ENCODE measurements around the gene MPIG6B. TPM values are rescaled to one million over a fixed set of nuclear protein-coding genes. Genes with fewer than 3 reads are reported as not detected.

The MPIG6B gene
- total RNA-seq, 6 donors from 2014 or later: 0.30 to 4.1 (median 1.2) TPM; not detected in 1

DNA sequence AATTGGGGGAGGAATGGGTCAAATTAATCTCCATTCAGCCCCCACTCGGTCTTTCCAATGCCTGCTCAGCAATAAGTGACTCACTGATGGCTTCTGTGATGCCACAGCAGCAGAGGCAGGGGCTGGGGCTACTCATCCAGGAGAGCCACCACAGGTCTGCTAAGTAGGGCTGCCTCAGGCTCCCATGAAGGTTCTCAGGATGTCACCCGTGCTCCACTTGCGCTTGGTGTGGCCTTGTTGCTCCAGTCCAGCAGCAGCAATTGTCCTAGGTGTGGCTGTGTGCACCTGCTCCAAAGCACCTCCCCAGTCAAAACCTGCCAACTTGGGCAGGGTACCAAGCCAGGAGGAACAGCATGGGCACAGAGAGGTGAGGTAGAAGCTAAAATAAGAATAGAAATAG, 1.0 kb upstream of the MPIG6B start:
- WGBS, 2 donors: 91% methylated on average over 3 of the region's 3 CpGs; no CpG with 5 or more reads in 1 of the 2 donors
- Histone ChIP-seq H3K27ac (no peak overlapping the region), H3K4me3 (no peak overlapping the region), H3K4me1 (peaks cover 13 to 22% (median 18%) of the 10 kb centered on the region in 4 donors), H3K27me3 (no peaks in the 10 kb centered on the region), H3K9me3 (no peaks in the 10 kb centered on the region), H3K36me3 (peaks cover 0 to 14% (median 1%) of the 10 kb centered on the region in 4 donors)
- DNase-seq: no peak
- ATAC-seq (ENCODE audit: low FRiP score in 2 of 2): no peak
- TF ChIP-seq POLR2A (IDR thresholded peaks at IDR 0.05) (no peak), POLR2AphosphoS5 (IDR thresholded peaks at IDR 0.05) (no peak), EP300 (IDR thresholded peaks at IDR 0.05) (no peak), CTCF (IDR thresholded peaks at IDR 0.05) (no peak)

GRCh38 chr6:31723980-31724691, 963 bp downstream of the MPIG6B start:
- Histone ChIP-seq H3K4me3 (no peak overlapping the region), H3K27ac (peak overlapping the region in 2 of 4 donors; percentile 21 to 93), H3K27me3 (no peaks in the 10 kb centered on the region), H3K9me3 (no peaks in the 10 kb centered on the region), H3K36me3 (peaks cover 0 to 24% (median 2%) of the 10 kb centered on the region in 4 donors), H3K4me1 (peaks cover 23 to 39% (median 32%) of the 10 kb centered on the region in 4 donors)
- DNase-seq: no peak
- ATAC-seq (ENCODE audit: low FRiP score in 2 of 2): no peak
- 91 to 92% methylated on average over 18 to 25 of the region's 25 CpGs for WGBS, 2 donors
- TF ChIP-seq EP300 (IDR thresholded peaks at IDR 0.05) (no peak), POLR2AphosphoS5 (IDR thresholded peaks at IDR 0.05) (no peak), CTCF (IDR thresholded peaks at IDR 0.05) (no peak), POLR2A (IDR thresholded peaks at IDR 0.05) (no peak)

GRCh38 chr6:31725502-31726350, 2.6 kb downstream of the MPIG6B start:
- WGBS, 2 donors: 78 to 79% methylated on average over 12 of the region's 12 CpGs
- TF ChIP-seq POLR2AphosphoS5 (IDR thresholded peaks at IDR 0.05): peak; percentile 50 to 76
- peak in 1 of 4 donors; percentile 34 for TF ChIP-seq EP300 (IDR thresholded peaks at IDR 0.05)
- no peak for TF ChIP-seq POLR2A (IDR thresholded peaks at IDR 0.05)

DNA sequence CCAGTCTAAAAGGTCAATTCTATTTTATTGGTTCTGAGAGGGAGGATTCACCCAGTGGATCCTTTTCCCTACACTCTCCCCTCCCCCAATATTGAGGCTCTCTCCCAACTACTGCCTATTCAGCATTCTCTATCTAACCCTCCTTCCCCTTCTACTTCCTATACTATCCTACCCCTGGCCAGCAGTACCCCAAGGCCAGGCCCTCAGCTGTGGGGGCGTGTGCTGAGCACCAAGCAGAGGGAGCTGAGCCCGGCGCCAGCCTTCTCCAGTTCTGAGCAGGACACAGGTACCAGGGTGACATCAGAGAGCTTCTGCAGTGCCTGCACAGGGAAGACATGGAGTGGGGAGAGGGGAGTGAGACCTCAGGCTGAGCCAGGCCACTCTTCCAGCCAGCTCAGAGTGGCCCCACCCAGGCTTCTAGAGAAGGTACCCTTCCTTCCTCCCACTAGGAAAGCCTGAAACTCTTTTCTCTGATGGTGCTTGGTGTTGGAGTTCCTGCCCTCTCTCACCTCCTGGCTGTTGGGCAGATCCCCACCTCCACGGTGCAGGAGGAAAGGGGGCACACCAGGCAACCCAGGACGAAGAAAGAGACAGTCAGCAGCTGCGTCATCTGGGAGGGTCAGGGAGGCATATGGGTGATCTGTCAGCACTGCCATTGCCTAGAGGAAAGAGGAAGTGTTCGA, 4.0 kb downstream of the MPIG6B start:
- DNase-seq: peak in 1 of 2 donors; percentile 62
- H3K27ac ChIP-seq: peak overlapping the region; percentile 87 to 99 (median 94)
- WGBS, 2 donors: 69 to 72% methylated on average over 7 of the region's 7 CpGs
- peak in 1 of 2 donors; percentile 28 for ATAC-seq (ENCODE audit: low FRiP score in 2 of 2)
- H3K9me3 ChIP-seq: no peaks in the 10 kb centered on the region
- TF ChIP-seq CTCF (IDR thresholded peaks at IDR 0.05) (no peak), POLR2A (IDR thresholded peaks at IDR 0.05) (peak in 1 of 4 donors; percentile 43), POLR2AphosphoS5 (IDR thresholded peaks at IDR 0.05) (no peak), EP300 (IDR thresholded peaks at IDR 0.05) (no peak)
- H3K27me3 ChIP-seq: no peaks in the 10 kb centered on the region
- H3K36me3 ChIP-seq: peaks cover 9 to 42% (median 19%) of the 10 kb centered on the region in 4 donors
- H3K4me3 ChIP-seq: peak overlapping the region in 1 of 4 donors; percentile 80
- peaks cover 30 to 60% (median 49%) of the 10 kb centered on the region in 4 donors for H3K4me1 ChIP-seq

More at GRCh38 chr6:31725502-31726350, 2.6 kb downstream of the MPIG6B start:
- Histone ChIP-seq H3K36me3 (peaks cover 0 to 27% (median 5%) of the 10 kb centered on the region in 4 donors), H3K27ac (peak overlapping the region; percentile 6 to 99 (median 71)), H3K9me3 (no peaks in the 10 kb centered on the region), H3K4me3 (no peak overlapping the region), H3K4me1 (peaks cover 30 to 48% (median 38%) of the 10 kb centered on the region in 4 donors), H3K27me3 (no peaks in the 10 kb centered on the region)
- ATAC-seq (ENCODE audit: low FRiP score in 2 of 2) (no peak), DNase-seq (peak in 1 of 2 donors; percentile 56)

Measured in upper lobe of left lung (tissue), 6 donors.